Stimulated activated CD8-positive, alpha-beta memory T cell treated with anti-CD3 and anti-CD28 coated beads, Interleukin-15, amount 100 ng/mL, for 48 hours (primary cell): Measurements from ENCODE around the gene MGMT.

Experiments
- DNase-seq, 2 donors: peaks; one replicate each; pipeline ENCODE4 v3.0.0-alpha.2; 2020; ENCODE audit warnings: low read depth in 2 of 2

Gene MGMT

GRCh38 chr10:129709627-129710509 is 242.8 kb downstream of the MGMT start:
- DNase-seq, result no peak

- no peak for DNase-seq
These were observed 243.4 kb downstream of the MGMT start for GRCh38 chr10:129710510-129710847.

GRCh38 chr10:129711291-129711690 is 244.2 kb downstream of the MGMT start:
- DNase-seq, result no peak

GRCh38 chr10:129712000-129712399 is 245.0 kb downstream of the MGMT start:
- DNase-seq, result no peak

GRCh38 chr10:129713659-129714265 is 246.7 kb downstream of the MGMT start:
- no peak for DNase-seq

- no peak for DNase-seq
These were observed 248.8 kb downstream of the MGMT start for GRCh38 chr10:129715805-129716204.

GRCh38 chr10:129716211-129716681 is 249.2 kb downstream of the MGMT start:
- no peak for DNase-seq

- no peak for DNase-seq
These were observed 249.8 kb downstream of the MGMT start for GRCh38 chr10:129716881-129717280.

GRCh38 chr10:129717816-129718547 is 250.9 kb downstream of the MGMT start:
- DNase-seq, result no peak

- no peak for DNase-seq
These were observed 251.7 kb downstream of the MGMT start for GRCh38 chr10:129718548-129719414.

GRCh38 chr10:129719415-129719739 is 252.3 kb downstream of the MGMT start:
- DNase-seq, result no peak

- no peak for DNase-seq
These were observed 253.0 kb downstream of the MGMT start for GRCh38 chr10:129719889-129720590.

- DNase-seq, result no peak
These were observed 258.0 kb downstream of the MGMT start for GRCh38 chr10:129725011-129725410.

GRCh38 chr10:129725482-129725881 is 258.4 kb downstream of the MGMT start:
- DNase-seq, result no peak

GRCh38 chr10:129725890-129726631 is 259.0 kb downstream of the MGMT start:
- no peak for DNase-seq

GRCh38 chr10:129727071-129727470 is 260.0 kb downstream of the MGMT start:
- DNase-seq, result no peak

GRCh38 chr10:129727495-129727894 is 260.5 kb downstream of the MGMT start:
- DNase-seq, result no peak

GRCh38 chr10:129728246-129728820 is 261.3 kb downstream of the MGMT start:
- DNase-seq, result no peak

- no peak for DNase-seq
These were observed 262.1 kb downstream of the MGMT start for GRCh38 chr10:129728905-129729795.
